ENCODE measurements around the gene PRKCG.

PRKCG gene

GRCh38 chr19:53904909-53905308, 22.9 kb downstream of the PRKCG start:
- no peak for TF ChIP-seq CTCF (conservative IDR thresholded peaks at IDR 0.05)
- H3K27ac ChIP-seq, result no peak overlapping the region

GRCh38 chr19:53905787-53906186, 23.8 kb downstream of the PRKCG start:
- no peak overlapping the region for H3K27ac ChIP-seq
- no peak for TF ChIP-seq CTCF (conservative IDR thresholded peaks at IDR 0.05)

GRCh38 chr19:53906211-53907192, 24.5 kb downstream of the PRKCG start:
- peak; percentile 93 for TF ChIP-seq CTCF (conservative IDR thresholded peaks at IDR 0.05)
- H3K27ac ChIP-seq, result no peak overlapping the region

- no peak for TF ChIP-seq CTCF (conservative IDR thresholded peaks at IDR 0.05)
- no peak overlapping the region for H3K27ac ChIP-seq
These were observed 25.2 kb downstream of the PRKCG start for GRCh38 chr19:53907193-53907581.

GRCh38 chr19:53907690-53908089, 25.7 kb downstream of the PRKCG start:
- no peak for TF ChIP-seq CTCF (conservative IDR thresholded peaks at IDR 0.05)

GRCh38 chr19:53908106-53908934, 26.3 kb downstream of the PRKCG start:
- H3K27ac ChIP-seq, result no peak overlapping the region
- TF ChIP-seq CTCF (conservative IDR thresholded peaks at IDR 0.05), result no peak

More at GRCh38 chr19:53907690-53908089, 25.7 kb downstream of the PRKCG start:
- no peak overlapping the region for H3K27ac ChIP-seq

GRCh38 chr19:53908935-53909415, 27.0 kb downstream of the PRKCG start, which contains the start of gene CACNG7:
Gene CACNG7, plus strand, starts transcription at chr19:53909278. Its CDS starts 3,554 bp downstream, at chr19:53912832.
- H3K27ac ChIP-seq, result no peak within 1 kb of the TSS

More at GRCh38 chr19:53908935-53909415, 27.0 kb downstream of the PRKCG start, which contains the start of gene CACNG7:
- TF ChIP-seq CTCF (conservative IDR thresholded peaks at IDR 0.05), result no peak

Measured in VCaP (cell line).